Gastroesophageal sphincter (tissue), 4 donors: ENCODE measurements around the gene SKOR1. TPM values are rescaled to one million over a fixed set of nuclear protein-coding genes. Genes with fewer than 3 reads are reported as not detected.

ENCODE experiments used
- ATAC-seq: fragments of 150-250 bp; one replicate; pipeline ENCODE4 v1.9.1; 2016; ENCODE audit warnings: mild to moderate bottlenecking, moderate library complexity
- H3K27ac ChIP-seq, 4 donors: fragments of 200-600 bp; sonication (generic) in 3 of 4; 1 replicate in 3 of 4; 2 replicates in 1 of 4; pipeline ENCODE4 v1.5.1; 2016 to 2019
- H3K27me3 ChIP-seq: fragments of 200-600 bp; sonication (generic); one replicate; pipeline ENCODE4 v1.5.1; 2019
- H3K36me3 ChIP-seq, 2 donors: fragments of 200-600 bp; sonication (generic); one replicate each; pipeline ENCODE4 v1.5.1; 2019; ENCODE audit warnings: control low read depth in 1 of 2
- H3K4me1 ChIP-seq, 3 donors: fragments of 200-600 bp; sonication (generic); 1 replicate in 2 of 3; 2 replicates in 1 of 3; pipeline ENCODE4 v1.5.1; 2016 to 2019; ENCODE audit warnings: control low read depth in 2 of 3
- H3K4me3 ChIP-seq, 2 donors: fragments of 200-600 bp; sonication (generic); one replicate each; pipeline ENCODE4 v1.5.1; 2019; ENCODE audit warnings: mild to moderate bottlenecking in 1 of 2, moderate library complexity in 1 of 2
- H3K9me3 ChIP-seq, 3 donors: fragments of 200-600 bp; sonication (generic); one replicate each; pipeline ENCODE4 v1.5.1; 2017 to 2019; ENCODE audit warnings: control low read depth in 2 of 3
- CTCF ChIP-seq, 4 experiments: fragments of 200-600 bp in 2 of 4; fragments of 450-650 bp in 2 of 4; sonication (generic) in 1 of 4; IDR thresholded peaks; one replicate each; pipeline ENCODE4 v1.5.1; 2017 to 2019; ENCODE audit warnings: antibody characterized with exemption in 4 of 4, mild to moderate bottlenecking in 2 of 4, moderate library complexity in 2 of 4
- EP300 ChIP-seq: sonication (generic); formaldehyde crosslinking; IDR thresholded peaks from one replicate; pipeline ENCODE4 v1.6.1; 2017; ENCODE audit warnings: antibody characterized with exemption, mild to moderate bottlenecking
- POLR2A ChIP-seq, 2 donors: fragments of 450-650 bp; IDR thresholded peaks; one replicate each; pipeline ENCODE4 v1.6.1; 2017; ENCODE audit warnings: antibody characterized with exemption in 2 of 2, mild to moderate bottlenecking in 2 of 2, moderate library complexity in 1 of 2
- POLR2AphosphoS5 ChIP-seq: sonication (generic); formaldehyde crosslinking; IDR thresholded peaks from one replicate; pipeline ENCODE4 v1.6.1; 2017; ENCODE audit warnings: antibody characterized with exemption
- WGBS, 2 donors: methylation state at CpG; one replicate each; pipeline ENCODE4 v1.1.5; 2018; ENCODE audit warnings: low coverage in 1 of 2; 5-methylcytosine and 5-hydroxymethylcytosine counted together
- total RNA-seq, 4 donors: library from RNA; depleted of rRNA; stranded (reverse); fragments of >200 nt; gene quantifications; one replicate each; pipeline ENCODE4 v1.1.0, GENCODE V29; 2016

SKOR1 gene
- total RNA-seq, 4 donors from 2014 or later = 0.46 to 2.2 (median 0.87) TPM

- Histone ChIP-seq H3K27ac (no peak overlapping the region), H3K36me3 (no peaks in the 10 kb centered on the region), H3K4me1 (peaks cover 0 to 65% (median 28%) of the 10 kb centered on the region in 3 donors), H3K27me3 (peaks cover 81% of the 10 kb centered on the region), H3K9me3 (no peaks in the 10 kb centered on the region), H3K4me3 (peak overlapping the region in 1 of 2 donors; percentile 48)
- TF ChIP-seq POLR2A (IDR thresholded peaks at IDR 0.05) = no peak
- no peak for TF ChIP-seq EP300
- no peak for TF ChIP-seq POLR2AphosphoS5
- no peak for TF ChIP-seq CTCF (IDR thresholded peaks at IDR 0.05)
- WGBS, 2 donors = 9 to 11% methylated on average over 11 to 21 of the region's 32 CpGs
- no peak for ATAC-seq
Measured at GRCh38 chr15:67832897-67833709, 7.8 kb downstream of the SKOR1 start.

GRCh38 chr15:67833710-67834511, 8.6 kb downstream of the SKOR1 start:
- H3K36me3 ChIP-seq = no peaks in the 10 kb centered on the region
- H3K4me1 ChIP-seq = peaks cover 0 to 65% (median 24%) of the 10 kb centered on the region in 3 donors
- 4 to 12% methylated on average over 8 to 9 of the region's 44 CpGs for WGBS, 2 donors
- H3K27me3 ChIP-seq = peaks cover 73% of the 10 kb centered on the region
- H3K27ac ChIP-seq = no peak overlapping the region
- H3K4me3 ChIP-seq = peak overlapping the region in 1 of 2 donors; percentile 48
- ATAC-seq = no peak
- H3K9me3 ChIP-seq = no peaks in the 10 kb centered on the region
- TF ChIP-seq CTCF (IDR thresholded peaks at IDR 0.05) (peak in 3 of 4 experiments; percentile 17 to 62 (median 33)), POLR2AphosphoS5 (no peak), EP300 (no peak)

GRCh38 chr15:67834581-67835296, 9.4 kb downstream of the SKOR1 start:
- Histone ChIP-seq H3K4me1 (peaks cover 0 to 64% (median 24%) of the 10 kb centered on the region in 3 donors), H3K36me3 (no peaks in the 10 kb centered on the region), H3K27me3 (peaks cover 65% of the 10 kb centered on the region), H3K27ac (no peak overlapping the region), H3K9me3 (no peaks in the 10 kb centered on the region), H3K4me3 (peak overlapping the region; percentile 6 to 48)
- peak; percentile 8 for ATAC-seq
- WGBS, 2 donors = 0 to 2% methylated on average over 7 to 10 of the region's 59 CpGs
- TF ChIP-seq EP300 (no peak), POLR2A (IDR thresholded peaks at IDR 0.05) (no peak), POLR2AphosphoS5 (no peak), CTCF (IDR thresholded peaks at IDR 0.05) (no peak)

DNA sequence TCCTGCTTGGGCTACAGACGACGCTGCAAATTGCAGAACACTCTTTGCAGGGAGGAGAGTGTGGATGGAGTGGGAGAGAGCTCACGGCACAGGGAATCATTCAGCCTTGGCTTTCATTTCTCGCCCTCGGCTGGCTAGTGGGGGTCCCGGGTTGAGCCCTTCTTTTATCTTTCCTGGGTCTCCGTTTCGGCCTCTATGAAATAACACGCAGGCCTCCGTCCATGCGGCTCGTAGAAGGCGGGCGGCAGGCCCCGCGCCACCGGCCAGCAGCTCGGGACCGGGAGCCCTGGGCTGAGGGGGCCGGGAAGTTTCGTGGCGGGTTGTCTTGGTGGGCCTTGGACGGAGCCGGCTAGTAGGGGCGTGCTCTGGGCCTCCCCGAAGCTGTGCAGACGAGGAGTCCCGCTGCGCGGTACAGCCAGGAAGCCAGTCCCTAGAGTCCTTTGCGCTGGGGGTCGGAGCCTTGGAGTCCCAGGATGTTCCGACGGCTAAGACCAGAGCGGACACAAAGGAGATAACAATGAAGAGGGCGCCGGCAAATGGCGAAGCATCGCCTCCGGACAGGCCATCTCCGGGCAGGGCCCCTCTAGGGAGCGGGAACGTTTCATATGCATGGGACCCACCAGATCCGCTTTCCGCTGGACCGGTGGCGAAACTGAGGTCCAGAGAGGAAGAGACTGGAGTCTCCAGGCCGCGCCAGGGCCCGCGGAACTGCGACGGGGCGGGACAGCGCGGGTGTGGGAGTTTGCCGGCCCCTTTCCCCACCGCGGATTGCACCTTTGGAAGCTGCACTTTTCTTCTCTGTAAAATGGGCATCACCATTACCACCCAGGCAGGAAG, 10.2 kb downstream of the SKOR1 start:
- 8 to 35% methylated on average over 5 of the region's 59 CpGs for WGBS, 2 donors
- no peaks in the 10 kb centered on the region for H3K36me3 ChIP-seq
- no peak for ATAC-seq
- H3K27me3 ChIP-seq = peaks cover 57% of the 10 kb centered on the region
- no peaks in the 10 kb centered on the region for H3K9me3 ChIP-seq
- no peak for TF ChIP-seq EP300
- TF ChIP-seq CTCF (IDR thresholded peaks at IDR 0.05) = no peak
- H3K4me1 ChIP-seq = peaks cover 0 to 61% (median 24%) of the 10 kb centered on the region in 3 donors
- peak overlapping the region; percentile 11 to 48 for H3K4me3 ChIP-seq
- H3K27ac ChIP-seq = no peak overlapping the region
